Right lobe of liver (tissue), 6 donors: ENCODE data around the gene CDKN2B-AS1. TPM values are rescaled to one million over a fixed set of nuclear protein-coding genes. Genes with fewer than 3 reads are reported as not detected.

ENCODE experiments used
- ATAC-seq, 4 donors: fragments of 200-7000 bp; cut with Tn5 transposase; one replicate each; pipeline ENCODE4 v1.9.1; 2020; ENCODE audit warnings: mild to moderate bottlenecking in 4 of 4, moderate library complexity in 4 of 4
- DNase-seq, 3 donors: peaks; one replicate each; pipeline ENCODE4 v3.0.0-alpha.2; 2020
- H3K27ac ChIP-seq, 3 donors: fragments of 200-600 bp; one replicate each; pipeline ENCODE4 v1.8.0; 2022
- H3K27me3 ChIP-seq, 2 donors: fragments of 200-600 bp; one replicate each; pipeline ENCODE4 v1.8.0; 2022
- H3K36me3 ChIP-seq, 4 donors: fragments of 200-600 bp; sonication (generic) in 1 of 4; one replicate each; pipeline versions ENCODE4 v1.5.1 to v1.8.0; 2017 to 2022; ENCODE audit warnings: control low read depth in 1 of 4
- H3K4me1 ChIP-seq, 4 donors: fragments of 200-600 bp; sonication (generic) in 1 of 4; one replicate each; pipeline versions ENCODE4 v1.5.1 to v1.8.0; 2017 to 2022; ENCODE audit warnings: control low read depth in 1 of 4
- H3K4me3 ChIP-seq, 3 donors: fragments of 200-600 bp; one replicate each; pipeline ENCODE4 v1.8.0; 2022
- H3K9me3 ChIP-seq, 4 donors: fragments of 200-600 bp; sonication (generic) in 1 of 4; one replicate each; pipeline versions ENCODE4 v1.5.1 to v1.8.0; 2017 to 2022; ENCODE audit warnings: control low read depth in 1 of 4
- CTCF ChIP-seq, 4 donors: fragments of 200-600 bp in 3 of 4; fragments of 450-650 bp in 1 of 4; IDR thresholded peaks; one replicate each; pipeline versions ENCODE4 v1.5.1 to v1.8.0; 2016 to 2022; ENCODE audit warnings: antibody characterized with exemption in 4 of 4, mild to moderate bottlenecking in 2 of 4
- POLR2A ChIP-seq: fragments of 450-650 bp; IDR thresholded peaks from one replicate; pipeline ENCODE4 v1.6.1; 2017; ENCODE audit warnings: antibody characterized with exemption, mild to moderate bottlenecking
- WGBS: methylation state at CpG from one replicate; pipeline ENCODE4 v1.1.6; 2018; ENCODE audit warnings: low coverage, low lambda C conversion rate; ENCODE audit not compliant: insufficient coverage; ENCODE audit errors: missing lambda C conversion rate; 5-methylcytosine and 5-hydroxymethylcytosine counted together
- intact Hi-C, 2 donors: fragments of 100-400 bp; cut with DNase I; formaldehyde crosslinking; loops; one replicate each; pipeline versions ENCODE4 v1.11.2 to v1.14.1; 2022
- total RNA-seq, 6 experiments: library from RNA; depleted of rRNA in 2 of 6; stranded (reverse); fragments of >200 nt in 2 of 6; fragmentation: NEBNext Ultra II Directional in 3 of 6; extraction: Animal tissue kit (Norgen Biotek cat#: 25700) in 3 of 6; gene quantifications; one replicate each; pipeline versions ENCODE4 v1.1.0 to v1.2.4, GENCODE V29; 2016 to 2023
- donor health status: DM: no; HTN: yes; CAD: no.
- donor health status: DM: no; HTN: no; CAD: no.
- donor health status: DM: no; HTN: no; CAD: no.
- donor health status: DM: no; HTN: yes; CAD: no.
- donor health status: DM: no; HTN: yes; CAD: no.

The CDKN2B-AS1 gene
- total RNA-seq, 6 experiments from 2014 or later = 0.13 to 0.37 (median 0.21) TPM; not detected in 2

GRCh38 chr9:22098643-22099332, 104.2 kb downstream of the CDKN2B-AS1 start:
- TF ChIP-seq CTCF (IDR thresholded peaks at IDR 0.05) = no peak
- no peak for TF ChIP-seq POLR2A
- no peak for DNase-seq
- H3K27ac ChIP-seq = no peak overlapping the region

GRCh38 chr9:22100626-22101025, 106.0 kb downstream of the CDKN2B-AS1 start:
- WGBS = 82% methylated on average over 2 of the region's 2 CpGs
- ATAC-seq (no peak), DNase-seq (no peak)
- H3K36me3 ChIP-seq = no peaks in the 10 kb centered on the region
- no peak overlapping the region for H3K4me3 ChIP-seq
- H3K4me1 ChIP-seq = no peaks in the 10 kb centered on the region
- TF ChIP-seq CTCF (IDR thresholded peaks at IDR 0.05) (peak in 1 of 4 donors; percentile 7), POLR2A (no peak)
- no peaks in the 10 kb centered on the region for H3K9me3 ChIP-seq
- intact Hi-C loops = no loop called here
- no peak overlapping the region for H3K27ac ChIP-seq
- H3K27me3 ChIP-seq = no peaks in the 10 kb centered on the region

More at GRCh38 chr9:22098643-22099332, 104.2 kb downstream of the CDKN2B-AS1 start:
- Histone ChIP-seq H3K27me3 (no peaks in the 10 kb centered on the region), H3K36me3 (no peaks in the 10 kb centered on the region), H3K4me3 (no peak overlapping the region), H3K9me3 (no peaks in the 10 kb centered on the region), H3K4me1 (no peaks in the 10 kb centered on the region)
- ATAC-seq = peak in 1 of 4 donors; percentile 79
- WGBS = 56% methylated on average over 3 of the region's 3 CpGs
- intact Hi-C loops = no loop called here

GRCh38 chr9:22102146-22103053, 107.8 kb downstream of the CDKN2B-AS1 start:
- no peak for TF ChIP-seq CTCF (IDR thresholded peaks at IDR 0.05)
- no peak for TF ChIP-seq POLR2A
- Histone ChIP-seq H3K9me3 (no peaks in the 10 kb centered on the region), H3K27ac (no peak overlapping the region), H3K4me1 (no peaks in the 10 kb centered on the region), H3K4me3 (no peak overlapping the region), H3K27me3 (no peaks in the 10 kb centered on the region), H3K36me3 (no peaks in the 10 kb centered on the region)
- ATAC-seq (no peak), DNase-seq (no peak)
- WGBS = 71% methylated on average over 4 of the region's 4 CpGs
- intact Hi-C loops = no loop called here

- no peaks in the 10 kb centered on the region for H3K36me3 ChIP-seq
- no peaks in the 10 kb centered on the region for H3K27me3 ChIP-seq
- H3K9me3 ChIP-seq = no peaks in the 10 kb centered on the region
- no peak for DNase-seq
- ATAC-seq = no peak
- intact Hi-C loops = no loop called here
- TF ChIP-seq POLR2A = no peak
- TF ChIP-seq CTCF (IDR thresholded peaks at IDR 0.05) = no peak
- no peaks in the 10 kb centered on the region for H3K4me1 ChIP-seq
- H3K27ac ChIP-seq = no peak overlapping the region
- WGBS = 63% methylated on average over 4 of the region's 4 CpGs
- H3K4me3 ChIP-seq = no peak overlapping the region
Measured at GRCh38 chr9:22103685-22104575, 109.3 kb downstream of the CDKN2B-AS1 start.
